Loucy (cell line): Measurements from ENCODE around the gene RNF181.

ENCODE experiments used
- EZH2phosphoT487 ChIP-seq: fragments of 200-600 bp; IDR thresholded peaks from 2 replicates; pipeline ENCODE4 v1.6.1; 2018; ENCODE audit warnings: antibody characterized with exemption, mild to moderate bottlenecking, moderate library complexity, borderline replicate concordance
- TF ChIP-seq, protein P1 (sequence below): fragments of 200-600 bp; sonication (generic); conservative IDR thresholded peaks from 2 replicates; pipeline ENCODE4 v1.5.1; 2014; ENCODE audit warnings: mild to moderate bottlenecking, antibody characterized with exemption, low read length

GRCh38 chr2:85551698-85552678 is 43.6 kb upstream of the RNF181 start:
- TF ChIP-seq, protein P1, sequence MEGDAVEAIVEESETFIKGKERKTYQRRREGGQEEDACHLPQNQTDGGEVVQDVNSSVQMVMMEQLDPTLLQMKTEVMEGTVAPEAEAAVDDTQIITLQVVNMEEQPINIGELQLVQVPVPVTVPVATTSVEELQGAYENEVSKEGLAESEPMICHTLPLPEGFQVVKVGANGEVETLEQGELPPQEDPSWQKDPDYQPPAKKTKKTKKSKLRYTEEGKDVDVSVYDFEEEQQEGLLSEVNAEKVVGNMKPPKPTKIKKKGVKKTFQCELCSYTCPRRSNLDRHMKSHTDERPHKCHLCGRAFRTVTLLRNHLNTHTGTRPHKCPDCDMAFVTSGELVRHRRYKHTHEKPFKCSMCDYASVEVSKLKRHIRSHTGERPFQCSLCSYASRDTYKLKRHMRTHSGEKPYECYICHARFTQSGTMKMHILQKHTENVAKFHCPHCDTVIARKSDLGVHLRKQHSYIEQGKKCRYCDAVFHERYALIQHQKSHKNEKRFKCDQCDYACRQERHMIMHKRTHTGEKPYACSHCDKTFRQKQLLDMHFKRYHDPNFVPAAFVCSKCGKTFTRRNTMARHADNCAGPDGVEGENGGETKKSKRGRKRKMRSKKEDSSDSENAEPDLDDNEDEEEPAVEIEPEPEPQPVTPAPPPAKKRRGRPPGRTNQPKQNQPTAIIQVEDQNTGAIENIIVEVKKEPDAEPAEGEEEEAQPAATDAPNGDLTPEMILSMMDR: peak; percentile 97
- TF ChIP-seq EZH2phosphoT487: no peak
